PC-3 (cell line): ENCODE data around the gene ENAM.

ENCODE experiments used
- EZH2 ChIP-seq: fragments of 300-600 bp; sonication (generic); IDR thresholded peaks from one replicate; pipeline ENCODE4 v1.6.1; 2017; ENCODE audit warnings: antibody characterized with exemption, mild to moderate bottlenecking, low read length; ENCODE audit not compliant: unreplicated experiment
- EZH2phosphoT487 ChIP-seq: fragments of 300-600 bp; sonication (generic); IDR thresholded peaks from 2 replicates; pipeline ENCODE4 v1.6.1; 2018; ENCODE audit warnings: mild to moderate bottlenecking, antibody characterized with exemption, low read length, borderline replicate concordance
- TF ChIP-seq, protein P1 (sequence below): fragments of 300-600 bp; sonication (generic); conservative IDR thresholded peaks from 2 replicates; pipeline ENCODE4 v1.5.1; 2017; ENCODE audit warnings: antibody characterized with exemption, low read depth, mild to moderate bottlenecking, low read length

GRCh38 chr4:70623323-70623722 is 5.2 kb upstream of the ENAM start:
- TF ChIP-seq, protein P1, sequence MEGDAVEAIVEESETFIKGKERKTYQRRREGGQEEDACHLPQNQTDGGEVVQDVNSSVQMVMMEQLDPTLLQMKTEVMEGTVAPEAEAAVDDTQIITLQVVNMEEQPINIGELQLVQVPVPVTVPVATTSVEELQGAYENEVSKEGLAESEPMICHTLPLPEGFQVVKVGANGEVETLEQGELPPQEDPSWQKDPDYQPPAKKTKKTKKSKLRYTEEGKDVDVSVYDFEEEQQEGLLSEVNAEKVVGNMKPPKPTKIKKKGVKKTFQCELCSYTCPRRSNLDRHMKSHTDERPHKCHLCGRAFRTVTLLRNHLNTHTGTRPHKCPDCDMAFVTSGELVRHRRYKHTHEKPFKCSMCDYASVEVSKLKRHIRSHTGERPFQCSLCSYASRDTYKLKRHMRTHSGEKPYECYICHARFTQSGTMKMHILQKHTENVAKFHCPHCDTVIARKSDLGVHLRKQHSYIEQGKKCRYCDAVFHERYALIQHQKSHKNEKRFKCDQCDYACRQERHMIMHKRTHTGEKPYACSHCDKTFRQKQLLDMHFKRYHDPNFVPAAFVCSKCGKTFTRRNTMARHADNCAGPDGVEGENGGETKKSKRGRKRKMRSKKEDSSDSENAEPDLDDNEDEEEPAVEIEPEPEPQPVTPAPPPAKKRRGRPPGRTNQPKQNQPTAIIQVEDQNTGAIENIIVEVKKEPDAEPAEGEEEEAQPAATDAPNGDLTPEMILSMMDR = no peak
- no peak for TF ChIP-seq EZH2
- no peak for TF ChIP-seq EZH2phosphoT487
